Measurements from ENCODE around the gene EVI5L. TPM values are rescaled to one million over a fixed set of nuclear protein-coding genes. Genes with fewer than 3 reads are reported as not detected.

Gene EVI5L
- total RNA-seq, 4 donors from 2014 or later, result 8.3 to 15.5 (median 11.9) TPM

DNA sequence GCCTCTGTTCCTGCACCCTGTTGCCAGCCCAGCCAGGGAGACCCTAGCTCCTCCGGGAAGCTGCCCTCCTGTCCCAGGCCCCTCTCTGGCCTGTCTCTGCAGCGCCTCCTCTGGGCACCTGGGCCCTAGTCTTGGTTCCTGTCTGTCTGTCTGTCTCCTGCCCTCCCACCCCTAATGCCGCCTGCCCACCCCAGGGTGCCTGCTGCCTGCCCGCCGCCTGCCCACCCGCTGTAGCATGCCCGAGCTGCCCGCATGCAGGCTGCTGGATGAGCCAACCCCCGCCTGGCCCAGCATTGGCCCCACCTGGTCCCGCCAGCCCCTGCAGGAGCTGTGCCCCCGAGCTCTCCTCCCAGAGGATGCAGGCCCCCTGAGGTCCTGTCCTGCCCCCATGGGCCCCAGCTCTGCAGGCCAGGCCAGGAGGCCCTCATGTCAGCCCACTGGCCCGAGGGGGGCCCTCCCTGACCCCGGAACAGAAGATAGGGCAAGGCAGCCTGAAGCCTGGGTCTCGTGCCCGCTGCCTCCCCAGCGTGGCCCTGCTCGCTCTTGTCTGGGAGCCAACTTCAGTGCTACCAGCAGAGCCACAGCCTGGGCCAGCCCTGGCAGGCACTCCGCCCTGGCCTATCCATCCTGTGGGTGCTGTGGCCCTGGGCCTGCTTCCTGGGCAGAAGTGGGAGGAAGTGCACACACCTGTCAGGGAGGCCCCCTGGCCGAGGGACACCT is 78.9 kb downstream of the EVI5L start:
- H3K27ac ChIP-seq, result no peak overlapping the region
- peaks cover 30 to 73% (median 40%) of the 10 kb centered on the region in 3 donors for H3K36me3 ChIP-seq
- H3K4me1 ChIP-seq, result peaks cover 12 to 53% (median 34%) of the 10 kb centered on the region in 3 donors
- no peak overlapping the region for H3K4me3 ChIP-seq
- TF ChIP-seq POLR2A (IDR thresholded peaks at IDR 0.05), result no peak
- TF ChIP-seq, protein P1, sequence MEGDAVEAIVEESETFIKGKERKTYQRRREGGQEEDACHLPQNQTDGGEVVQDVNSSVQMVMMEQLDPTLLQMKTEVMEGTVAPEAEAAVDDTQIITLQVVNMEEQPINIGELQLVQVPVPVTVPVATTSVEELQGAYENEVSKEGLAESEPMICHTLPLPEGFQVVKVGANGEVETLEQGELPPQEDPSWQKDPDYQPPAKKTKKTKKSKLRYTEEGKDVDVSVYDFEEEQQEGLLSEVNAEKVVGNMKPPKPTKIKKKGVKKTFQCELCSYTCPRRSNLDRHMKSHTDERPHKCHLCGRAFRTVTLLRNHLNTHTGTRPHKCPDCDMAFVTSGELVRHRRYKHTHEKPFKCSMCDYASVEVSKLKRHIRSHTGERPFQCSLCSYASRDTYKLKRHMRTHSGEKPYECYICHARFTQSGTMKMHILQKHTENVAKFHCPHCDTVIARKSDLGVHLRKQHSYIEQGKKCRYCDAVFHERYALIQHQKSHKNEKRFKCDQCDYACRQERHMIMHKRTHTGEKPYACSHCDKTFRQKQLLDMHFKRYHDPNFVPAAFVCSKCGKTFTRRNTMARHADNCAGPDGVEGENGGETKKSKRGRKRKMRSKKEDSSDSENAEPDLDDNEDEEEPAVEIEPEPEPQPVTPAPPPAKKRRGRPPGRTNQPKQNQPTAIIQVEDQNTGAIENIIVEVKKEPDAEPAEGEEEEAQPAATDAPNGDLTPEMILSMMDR (IDR thresholded peaks at IDR 0.05), result no peak
- intact Hi-C loops (cut with DNase I), result loop anchor here (10.0 kb wide), 1 partner anchor 54 kb away; no protein-coding TSS in a partner anchor
- 47 to 75% methylated on average over 2 of the region's 19 CpGs for WGBS, 2 donors
- peaks cover 0 to 9% (median 0%) of the 10 kb centered on the region in 4 donors for H3K27me3 ChIP-seq
- H3K9me3 ChIP-seq, result no peaks in the 10 kb centered on the region
- no peak for DNase-seq

DNA sequence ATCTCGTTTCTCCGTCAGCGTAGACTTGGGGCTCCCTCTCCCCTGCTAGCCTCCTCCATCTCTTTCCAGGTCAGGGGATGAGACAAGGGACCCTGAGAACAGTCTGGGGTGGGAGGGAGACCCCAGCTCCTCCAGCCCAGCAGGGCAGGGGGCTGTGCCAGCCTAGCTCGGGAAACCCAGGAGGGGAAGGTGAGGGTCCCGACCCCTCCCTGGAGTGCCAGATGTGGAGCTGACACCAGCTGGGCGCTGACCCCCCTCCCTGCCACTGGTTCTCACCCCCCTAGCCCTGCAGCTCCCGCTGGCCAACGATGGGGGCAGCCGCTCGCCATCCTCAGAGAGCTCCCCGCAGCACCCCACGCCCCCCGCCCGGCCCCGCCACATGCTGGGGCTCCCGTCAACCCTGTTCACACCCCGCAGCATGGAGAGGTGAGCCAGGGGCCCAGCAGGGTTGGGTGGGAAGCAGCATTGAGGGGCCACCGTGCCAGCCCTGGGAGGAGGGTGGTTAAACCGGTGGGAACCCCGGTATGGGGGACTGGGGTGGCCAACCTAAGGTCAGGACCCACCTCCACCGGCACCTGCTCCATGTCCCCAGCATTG is 79.6 kb downstream of the EVI5L start:
- TF ChIP-seq POLR2A (IDR thresholded peaks at IDR 0.05), result no peak
- TF ChIP-seq, protein P1 (IDR thresholded peaks at IDR 0.05), result no peak
- no peaks in the 10 kb centered on the region for H3K9me3 ChIP-seq
- no peak overlapping the region for H3K27ac ChIP-seq
- peaks cover 30 to 73% (median 40%) of the 10 kb centered on the region in 3 donors for H3K36me3 ChIP-seq
- DNase-seq, result no peak
- H3K4me3 ChIP-seq, result no peak overlapping the region
- peaks cover 0 to 16% (median 2%) of the 10 kb centered on the region in 4 donors for H3K27me3 ChIP-seq
- WGBS, 2 donors, result no CpG with 5 or more reads among the region's 21 CpGs
- intact Hi-C loops (cut with DNase I), result loop anchor here (10.0 kb wide), 1 partner anchor 55 kb away; no protein-coding TSS in a partner anchor
- peaks cover 9 to 49% (median 32%) of the 10 kb centered on the region in 3 donors for H3K4me1 ChIP-seq

DNA sequence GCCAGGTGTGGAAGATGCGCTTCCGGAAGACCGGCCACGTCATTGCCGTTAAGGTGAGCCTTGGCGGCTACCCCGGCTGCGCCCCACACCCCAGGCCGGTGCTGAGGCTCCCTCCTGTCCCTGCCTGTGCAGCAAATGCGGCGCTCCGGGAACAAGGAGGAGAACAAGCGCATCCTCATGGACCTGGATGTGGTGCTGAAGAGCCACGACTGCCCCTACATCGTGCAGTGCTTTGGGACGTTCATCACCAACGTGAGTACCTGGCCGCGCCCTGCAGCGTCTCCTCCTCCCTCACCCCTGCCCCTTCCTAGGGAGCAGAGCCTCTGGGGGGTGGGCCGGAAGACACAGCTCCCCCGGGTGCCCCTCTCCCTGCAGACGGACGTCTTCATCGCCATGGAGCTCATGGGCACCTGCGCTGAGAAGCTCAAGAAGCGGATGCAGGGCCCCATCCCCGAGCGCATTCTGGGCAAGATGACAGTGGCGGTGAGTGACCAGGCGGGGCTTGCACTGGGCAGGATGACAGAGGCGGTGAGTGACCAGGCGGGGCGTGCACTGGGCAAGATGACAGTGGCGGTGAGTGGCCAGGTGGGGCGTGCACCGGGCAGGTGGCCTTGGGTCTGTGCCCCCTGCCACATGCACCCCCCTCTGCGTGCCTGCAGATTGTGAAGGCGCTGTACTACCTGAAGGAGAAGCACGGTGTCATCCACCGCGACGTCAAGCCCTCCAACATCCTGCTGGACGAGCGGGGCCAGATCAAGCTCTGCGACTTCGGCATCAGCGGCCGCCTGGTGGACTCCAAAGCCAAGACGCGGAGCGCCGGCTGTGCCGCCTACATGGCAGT is 80.5 kb downstream of the EVI5L start:
- no peak for TF ChIP-seq POLR2A (IDR thresholded peaks at IDR 0.05)
- TF ChIP-seq, protein P1 (IDR thresholded peaks at IDR 0.05), result no peak
- no peak for DNase-seq
- H3K36me3 ChIP-seq, result peaks cover 30 to 71% (median 40%) of the 10 kb centered on the region in 3 donors
- peaks cover under 1 to 42% (median 23%) of the 10 kb centered on the region in 3 donors for H3K4me1 ChIP-seq
- H3K9me3 ChIP-seq, result no peaks in the 10 kb centered on the region
- H3K27ac ChIP-seq, result no peak overlapping the region
- intact Hi-C loops (cut with DNase I), result no loop called here
- no peak overlapping the region for H3K4me3 ChIP-seq
- peaks cover under 1 to 26% (median 9%) of the 10 kb centered on the region in 4 donors for H3K27me3 ChIP-seq
- 92 to 97% methylated on average over 14 to 15 of the region's 54 CpGs for WGBS, 2 donors

DNA sequence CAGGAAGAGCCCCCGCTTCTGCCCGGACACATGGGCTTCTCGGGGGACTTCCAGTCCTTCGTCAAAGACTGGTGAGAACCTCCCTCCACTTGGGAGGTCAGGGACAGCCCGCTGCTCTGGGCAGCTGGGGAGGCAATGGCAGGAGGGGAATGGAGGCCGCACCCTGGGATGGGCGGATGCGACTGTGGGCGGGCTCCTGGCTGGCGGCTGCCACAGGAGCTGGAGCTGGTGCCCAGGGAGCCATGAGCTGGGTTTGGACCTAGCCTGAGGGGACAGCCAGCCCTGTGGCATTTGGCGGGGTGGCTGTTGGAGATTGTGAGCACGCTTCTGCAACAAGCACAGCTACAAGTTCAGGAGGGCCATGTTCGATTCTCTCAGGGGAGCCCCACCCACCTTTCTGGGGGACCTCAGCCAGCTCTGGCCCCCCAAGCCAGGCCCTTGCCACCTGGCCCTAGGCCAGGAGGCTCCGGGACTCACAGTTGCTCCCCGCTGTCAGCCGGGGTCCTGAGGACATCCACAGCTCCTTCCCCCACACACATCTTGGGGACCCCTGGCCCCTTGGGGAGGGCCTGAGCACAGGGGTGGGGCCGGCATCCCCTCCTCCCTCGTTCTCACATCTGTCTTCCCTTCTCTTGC is 81.6 kb downstream of the EVI5L start:
- DNase-seq, result no peak
- no peak overlapping the region for H3K4me3 ChIP-seq
- H3K4me1 ChIP-seq, result peaks cover 11 to 42% (median 24%) of the 10 kb centered on the region in 3 donors
- no peaks in the 10 kb centered on the region for H3K9me3 ChIP-seq
- peaks cover 10 to 36% (median 18%) of the 10 kb centered on the region in 4 donors for H3K27me3 ChIP-seq
- H3K27ac ChIP-seq, result no peak overlapping the region
- no peak for TF ChIP-seq POLR2A (IDR thresholded peaks at IDR 0.05)
- TF ChIP-seq, protein P1 (IDR thresholded peaks at IDR 0.05), result no peak
- peaks cover 30 to 60% (median 33%) of the 10 kb centered on the region in 3 donors for H3K36me3 ChIP-seq
- intact Hi-C loops (cut with DNase I), result no loop called here
- 90% methylated on average over 2 to 6 of the region's 18 CpGs for WGBS, 2 donors
